ENCODE results near the gene ITGB2. TPM values are rescaled to one million over a fixed set of nuclear protein-coding genes. Genes with fewer than 3 reads are reported as not detected.

Gene ITGB2
- total RNA-seq, 5 donors from 2014 or later (not counting 1 experiment from before 2014, with no cell fraction given), result 249 to 498 (median 304) TPM

DNA sequence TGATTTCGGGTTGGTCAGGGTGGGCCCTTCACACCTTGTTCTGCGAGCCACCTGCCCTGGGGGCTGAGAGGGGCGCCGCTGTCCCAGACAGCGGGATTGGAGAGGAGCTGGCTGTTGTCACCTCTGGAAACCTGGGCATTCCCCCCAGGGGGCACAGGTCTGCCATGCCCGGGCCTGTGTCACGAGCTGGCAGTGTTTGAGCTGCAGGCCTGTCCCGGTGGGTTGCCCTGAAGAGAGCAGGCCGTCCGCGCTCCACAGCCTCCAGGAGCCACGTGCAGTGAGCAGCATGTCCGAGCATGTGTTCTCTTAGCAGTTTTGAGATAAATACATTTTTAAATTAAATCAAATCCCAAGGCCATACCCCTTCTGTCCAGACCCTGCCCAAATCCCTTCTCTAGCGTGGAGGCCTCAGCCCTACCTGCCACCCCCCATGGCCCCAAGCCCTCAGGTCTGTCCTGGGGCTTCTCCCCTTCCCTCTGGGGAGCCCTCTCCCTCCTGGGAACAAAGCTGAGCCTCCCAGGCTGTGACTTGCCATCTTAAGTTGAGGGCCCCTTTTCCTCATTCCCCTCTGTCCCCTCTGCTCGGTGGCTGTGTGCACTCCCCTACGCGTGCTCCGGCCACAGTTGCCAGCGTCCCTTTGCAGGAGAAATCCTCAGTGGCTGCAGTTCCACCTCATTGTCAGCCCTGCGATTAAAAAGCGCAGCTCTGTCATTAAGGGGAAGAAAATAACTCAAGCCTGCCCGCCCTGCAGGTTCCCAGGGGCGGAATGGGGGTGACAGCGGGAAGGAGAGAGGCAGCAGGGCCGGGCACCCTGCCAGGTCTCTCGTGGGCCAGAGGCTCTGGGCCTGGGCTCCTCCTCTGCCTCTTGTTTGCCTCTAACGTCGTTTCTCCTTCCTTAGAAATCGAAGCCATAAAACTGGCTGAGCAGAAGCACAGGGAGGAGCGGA is 45.7 kb upstream of the ITGB2 start:
- ATAC-seq (replicated peaks in 1 of 4) (no peak), DNase-seq (no peak)
- Mint-ChIP-seq H3K4me3 (peak overlapping the region in 1 of 3 donors; percentile 55), H3K27me3 (no peaks in the 10 kb centered on the region), H3K9me3 (no peaks in the 10 kb centered on the region), H3K4me1 (peaks cover 48 to 55% (median 50%) of the 10 kb centered on the region in 3 donors), H3K36me3 (peaks cover 29% of the 10 kb centered on the region), H3K27ac (peak overlapping the region in 1 of 2 donors; percentile 59)
- Histone ChIP-seq H3K36me3 (ENCODE audit: control insufficient read depth in 2 of 2, extremely low read depth in 1 of 2, insufficient read depth in 1 of 2, low read length in 1 of 2) (peaks cover 3 to 27% of the 10 kb centered on the region in 2 donors), H3K27me3 (replicated peaks in 1 of 2; ENCODE audit: control insufficient read depth in 2 of 2, extremely low read depth in 1 of 2, insufficient read depth in 2 of 2, low read length in 1 of 2) (no peaks in the 10 kb centered on the region), H3K27ac (ENCODE audit: low read length) (no peak overlapping the region), H3K4me3 (ENCODE audit: control insufficient read depth in 1 of 2, extremely low read depth in 1 of 2, low read length in 1 of 2) (no peak overlapping the region), H3K9me3 (no peaks in the 10 kb centered on the region), H3K4me1 (ENCODE audit: control insufficient read depth in 1 of 2, extremely low read depth in 1 of 2, insufficient read depth in 2 of 2, low read length in 2 of 2) (peaks cover 19 to 59% of the 10 kb centered on the region in 2 experiments)
- POLR2A ChIA-PET, result interaction anchor here in 1 of 2 donors (0.6 kb wide), 1 partner anchor 536 kb away, joined by 6 read pairs; no protein-coding TSS in a partner anchor
- 93% methylated on average over 25 of the region's 30 CpGs for WGBS (ENCODE audit: insufficient coverage)
- CTCF ChIA-PET, result interaction anchor here in 1 of 2 donors (0.5 kb wide), 1 partner anchor 83 kb away, joined by 6 read pairs; no protein-coding TSS in a partner anchor

- no peaks in the 10 kb centered on the region for H3K9me3 Mint-ChIP-seq
- H3K4me1 Mint-ChIP-seq, result peaks cover 48 to 55% (median 50%) of the 10 kb centered on the region in 3 donors
- peaks cover 19 to 59% of the 10 kb centered on the region in 2 experiments for H3K4me1 ChIP-seq (ENCODE audit: control insufficient read depth in 1 of 2, extremely low read depth in 1 of 2, insufficient read depth in 2 of 2, low read length in 2 of 2)
- ATAC-seq (replicated peaks in 1 of 4), result peak; percentile 43 to 69 (median 58)
- H3K4me3 Mint-ChIP-seq, result peak overlapping the region; percentile 31 to 55 (median 49)
- WGBS (ENCODE audit: insufficient coverage), result 49% methylated on average over 9 of the region's 17 CpGs
- H3K36me3 Mint-ChIP-seq, result peaks cover 31% of the 10 kb centered on the region
- H3K27me3 ChIP-seq (replicated peaks in 1 of 2; ENCODE audit: control insufficient read depth in 2 of 2, extremely low read depth in 1 of 2, insufficient read depth in 2 of 2, low read length in 1 of 2), result no peaks in the 10 kb centered on the region
- no peaks in the 10 kb centered on the region for H3K27me3 Mint-ChIP-seq
- H3K27ac Mint-ChIP-seq, result peak overlapping the region in 1 of 2 donors; percentile 1
- no peak overlapping the region for H3K27ac ChIP-seq (ENCODE audit: low read length)
- H3K4me3 ChIP-seq (ENCODE audit: control insufficient read depth in 1 of 2, extremely low read depth in 1 of 2, low read length in 1 of 2), result peak overlapping the region in 1 of 2 donors; percentile 10
- peak in 3 of 35 experiments; percentile 13 to 23 (median 21) for DNase-seq
- H3K36me3 ChIP-seq (ENCODE audit: control insufficient read depth in 2 of 2, extremely low read depth in 1 of 2, insufficient read depth in 1 of 2, low read length in 1 of 2), result peaks cover 3 to 30% of the 10 kb centered on the region in 2 donors
- POLR2A ChIA-PET, result no interaction called here
- CTCF ChIA-PET, result interaction anchor here in 1 of 2 donors (1.0 kb wide), 3 partner anchors 142 to 173 kb away, joined by 3 to 5 read pairs (median 4); no protein-coding TSS in a partner anchor
- no peaks in the 10 kb centered on the region for H3K9me3 ChIP-seq
These were observed 44.7 kb upstream of the ITGB2 start for GRCh38 chr21:44965251-44966022.

DNA sequence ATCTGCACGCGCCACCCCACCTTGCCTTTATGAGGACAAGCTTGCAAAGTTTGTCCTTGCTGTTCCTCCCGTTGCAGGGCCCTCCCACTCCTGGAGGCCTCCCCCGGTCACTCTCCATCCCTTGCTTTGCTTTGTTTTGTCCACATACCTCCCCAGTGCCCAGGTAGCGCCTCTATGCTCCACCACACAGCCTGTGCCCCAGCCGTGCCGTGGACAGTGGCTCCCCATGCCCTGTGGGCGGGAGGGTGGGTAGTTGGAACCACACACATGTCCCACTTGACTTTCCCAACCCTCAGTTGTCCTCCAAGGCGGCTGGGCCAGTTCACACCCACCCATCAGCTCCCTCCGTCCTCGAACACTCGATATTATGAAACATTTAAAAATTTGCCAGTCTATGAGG is 43.7 kb upstream of the ITGB2 start:
- Mint-ChIP-seq H3K4me1 (peaks cover 39 to 45% (median 43%) of the 10 kb centered on the region in 3 donors), H3K36me3 (peaks cover 29% of the 10 kb centered on the region), H3K4me3 (peak overlapping the region in 1 of 3 donors; percentile 55), H3K27ac (no peak overlapping the region), H3K9me3 (no peaks in the 10 kb centered on the region), H3K27me3 (no peaks in the 10 kb centered on the region)
- no peak for DNase-seq
- peaks cover 17 to 50% of the 10 kb centered on the region in 2 experiments for H3K4me1 ChIP-seq (ENCODE audit: control insufficient read depth in 1 of 2, extremely low read depth in 1 of 2, insufficient read depth in 2 of 2, low read length in 2 of 2)
- ChIA-PET POLR2A (no interaction called here), CTCF (interaction anchor here in 1 of 2 donors (0.6 to 1.0 kb wide), 3 partner anchors 14 to 144 kb away, joined by 3 read pairs; no protein-coding TSS in a partner anchor)
- no peaks in the 10 kb centered on the region for H3K27me3 ChIP-seq (replicated peaks in 1 of 2; ENCODE audit: control insufficient read depth in 2 of 2, extremely low read depth in 1 of 2, insufficient read depth in 2 of 2, low read length in 1 of 2)
- WGBS (ENCODE audit: insufficient coverage), result 97% methylated on average over 4 of the region's 12 CpGs
- H3K27ac ChIP-seq (ENCODE audit: low read length), result no peak overlapping the region
- ATAC-seq (replicated peaks in 1 of 4), result no peak
- H3K4me3 ChIP-seq (ENCODE audit: control insufficient read depth in 1 of 2, extremely low read depth in 1 of 2, low read length in 1 of 2), result no peak overlapping the region
- H3K36me3 ChIP-seq (ENCODE audit: control insufficient read depth in 2 of 2, extremely low read depth in 1 of 2, insufficient read depth in 1 of 2, low read length in 1 of 2), result peaks cover 3 to 31% of the 10 kb centered on the region in 2 donors
- no peaks in the 10 kb centered on the region for H3K9me3 ChIP-seq

- Mint-ChIP-seq H3K4me1 (peaks cover 31 to 40% (median 35%) of the 10 kb centered on the region in 3 donors), H3K27ac (no peak overlapping the region), H3K4me3 (no peak overlapping the region), H3K36me3 (peaks cover 32% of the 10 kb centered on the region), H3K27me3 (no peaks in the 10 kb centered on the region), H3K9me3 (no peaks in the 10 kb centered on the region)
- ChIA-PET CTCF (interaction anchor here in 1 of 2 donors (0.6 kb wide), 1 partner anchor 157 kb away, joined by 4 read pairs; no protein-coding TSS in a partner anchor), POLR2A (no interaction called here)
- H3K36me3 ChIP-seq (ENCODE audit: control insufficient read depth in 2 of 2, extremely low read depth in 1 of 2, insufficient read depth in 1 of 2, low read length in 1 of 2), result peaks cover 6 to 39% of the 10 kb centered on the region in 2 donors
- peaks cover 11 to 34% of the 10 kb centered on the region in 2 experiments for H3K4me1 ChIP-seq (ENCODE audit: control insufficient read depth in 1 of 2, extremely low read depth in 1 of 2, insufficient read depth in 2 of 2, low read length in 2 of 2)
- 97% methylated on average over 6 of the region's 9 CpGs for WGBS (ENCODE audit: insufficient coverage)
- no peak overlapping the region for H3K27ac ChIP-seq (ENCODE audit: low read length)
- DNase-seq (no peak), ATAC-seq (replicated peaks in 1 of 4) (no peak)
- no peak overlapping the region for H3K4me3 ChIP-seq (ENCODE audit: control insufficient read depth in 1 of 2, extremely low read depth in 1 of 2, low read length in 1 of 2)
- H3K9me3 ChIP-seq, result no peaks in the 10 kb centered on the region
- H3K27me3 ChIP-seq (replicated peaks in 1 of 2; ENCODE audit: control insufficient read depth in 2 of 2, extremely low read depth in 1 of 2, insufficient read depth in 2 of 2, low read length in 1 of 2), result no peaks in the 10 kb centered on the region
These were observed 41.8 kb upstream of the ITGB2 start for GRCh38 chr21:44962403-44962966.

- no peak overlapping the region for H3K4me3 Mint-ChIP-seq
- Histone ChIP-seq H3K4me3 (ENCODE audit: control insufficient read depth in 1 of 2, extremely low read depth in 1 of 2, low read length in 1 of 2) (no peak overlapping the region), H3K27ac (ENCODE audit: low read length) (no peak overlapping the region), H3K36me3 (ENCODE audit: control insufficient read depth in 2 of 2, extremely low read depth in 1 of 2, insufficient read depth in 1 of 2, low read length in 1 of 2) (peaks cover 21 to 44% of the 10 kb centered on the region in 2 donors), H3K27me3 (replicated peaks in 1 of 2; ENCODE audit: control insufficient read depth in 2 of 2, extremely low read depth in 1 of 2, insufficient read depth in 2 of 2, low read length in 1 of 2) (no peaks in the 10 kb centered on the region), H3K4me1 (ENCODE audit: control insufficient read depth in 1 of 2, extremely low read depth in 1 of 2, insufficient read depth in 2 of 2, low read length in 2 of 2) (peaks cover 3 to 13% of the 10 kb centered on the region in 2 experiments), H3K9me3 (no peaks in the 10 kb centered on the region)
- ChIA-PET CTCF (interaction anchor here in 1 of 2 donors (0.9 kb wide), 1 partner anchor 178 kb away, joined by 3 read pairs; no protein-coding TSS in a partner anchor), POLR2A (no interaction called here)
- ATAC-seq (replicated peaks in 1 of 4), result no peak
- H3K4me1 Mint-ChIP-seq, result peaks cover 20 to 33% (median 23%) of the 10 kb centered on the region in 3 donors
- H3K36me3 Mint-ChIP-seq, result peaks cover 42% of the 10 kb centered on the region
- no peak for DNase-seq
- H3K9me3 Mint-ChIP-seq, result no peaks in the 10 kb centered on the region
- H3K27ac Mint-ChIP-seq, result no peak overlapping the region
- WGBS (ENCODE audit: insufficient coverage), result 96% methylated on average over 16 of the region's 23 CpGs
- no peaks in the 10 kb centered on the region for H3K27me3 Mint-ChIP-seq
These were observed 39.7 kb upstream of the ITGB2 start for GRCh38 chr21:44960141-44961092.

Data from T-cell (primary cell).